K562 (cell line): ENCODE data around the gene XRCC3. TPM values are rescaled to one million over a fixed set of nuclear protein-coding genes. Genes with fewer than 3 reads are reported as not detected.

Experiments used
- ATAC-seq: fragments of 200-7000 bp; cut with Tn5 transposase; 3 replicates; pipeline ENCODE4 v1.9.1; 2020; ENCODE audit warnings: moderate library complexity
- BruUV-seq: library from RNA; stranded (reverse); fragments of 400-500 nt; replicated peaks from 2 replicates; lab custom pipeline; 2021; lab: Mats Ljungman, UMichigan
- CTCF ChIA-PET: fragments of 300-600 bp; formaldehyde crosslinking; extraction: SDS; loops from one replicate; lab custom pipeline; 2021; ENCODE audit warnings: low intra/inter-chr PET ratio; lab: Yijun Ruan, JAX
- POLR2A ChIA-PET: fragments of 300-600, 350-650 bp; sonication (Branson Sonifier 250); formaldehyde crosslinking; extraction: SDS; loops from one replicate; lab custom pipeline; 2021; ENCODE audit warnings: antibody characterized with exemption, inconsistent platforms; lab: Yijun Ruan, JAX
- DNase-seq, 4 experiments: peaks; one replicate each; pipeline versions ENCODE4 v3.0.0 to v3.0.0-alpha.2; 2011 to 2018; ENCODE audit warnings: low spot score in 3 of 4, mixed read lengths in 3 of 4; ENCODE audit errors: extremely low read depth in 1 of 4
- FAIRE-seq: peaks from 2 replicates; lab custom pipeline; 2011; peaks lifted over from hg19 to GRCh38; lab: Jason Lieb, UNC
- H2AFZ ChIP-seq: 2 replicates; pipeline ENCODE4 v1.6.0; 2011; ENCODE audit warnings: low read depth, low read length, control low read depth, inconsistent platforms
- H3K27ac ChIP-seq: fragments of 200-600 bp; 3 replicates; pipeline ENCODE4 v1.8.0; 2011; ENCODE audit warnings: low read depth, mild to moderate bottlenecking, control low read depth, inconsistent platforms, low read length, moderate library complexity, mixed read lengths; ENCODE audit errors: extremely low read depth
- H3K27me3 ChIP-seq, 2 experiments: fragments of 300-600 bp in 1 of 2; 2 replicates in 1 of 2; 3 replicates in 1 of 2; pipeline versions ENCODE4 v1.6.0 to v1.8.0; 2011; ENCODE audit warnings: inconsistent platforms in 2 of 2, low read length in 2 of 2, mild to moderate bottlenecking in 1 of 2, mixed read lengths in 1 of 2, moderate library complexity in 1 of 2; ENCODE audit not compliant: control insufficient read depth in 2 of 2, insufficient read depth in 2 of 2
- H3K36me3 ChIP-seq: fragments of 300-600 bp; 3 replicates; pipeline ENCODE4 v1.8.0; 2011; ENCODE audit warnings: mild to moderate bottlenecking, low read length, inconsistent platforms; ENCODE audit not compliant: control insufficient read depth, insufficient read depth
- H3K4me1 ChIP-seq, 2 experiments: fragments of 200-600 bp in 1 of 2; replicated peaks in 1 of 2; 2 replicates in 1 of 2; 3 replicates in 1 of 2; pipeline versions ENCODE4 v1.5.1 to v1.8.0; 2011; ENCODE audit warnings: inconsistent platforms in 2 of 2, low read length in 2 of 2, mild to moderate bottlenecking in 1 of 2, mixed read lengths in 1 of 2, moderate library complexity in 1 of 2; ENCODE audit not compliant: control insufficient read depth in 2 of 2, insufficient read depth in 2 of 2
- H3K4me2 ChIP-seq: 2 replicates; pipeline ENCODE4 v1.6.1; 2011; ENCODE audit warnings: low read length, control low read depth, inconsistent platforms, mixed read lengths; ENCODE audit not compliant: insufficient read depth
- H3K4me3 ChIP-seq: fragments of 200-600 bp; sonication (generic), shearing (Covaris generic); 2 replicates; pipeline ENCODE4 v1.5.1; 2016; ENCODE audit warnings: control low read depth, inconsistent platforms
- H3K79me2 ChIP-seq: fragments of 200-600 bp; 3 replicates; pipeline ENCODE4 v1.8.0; 2011; ENCODE audit warnings: low read length, inconsistent platforms; ENCODE audit not compliant: control insufficient read depth, insufficient read depth
- H3K9ac ChIP-seq, 2 experiments: 2 replicates each; pipeline versions ENCODE4 v1.6.0 to v1.6.1; 2011; ENCODE audit warnings: low read depth in 2 of 2, low read length in 2 of 2, control low read depth in 1 of 2, inconsistent platforms in 1 of 2, mild to moderate bottlenecking in 1 of 2, mixed read lengths in 1 of 2; ENCODE audit not compliant: insufficient read depth in 1 of 2
- H3K9me1 ChIP-seq: one replicate; pipeline ENCODE4 v1.6.0; 2011; ENCODE audit warnings: inconsistent platforms, mild to moderate bottlenecking, low read length, moderate library complexity; ENCODE audit not compliant: control insufficient read depth, insufficient read depth
- H3K9me3 ChIP-seq: replicated peaks from 2 replicates; pipeline ENCODE4 v1.5.1; 2011; ENCODE audit warnings: low read depth, low read length, inconsistent platforms; ENCODE audit not compliant: control insufficient read depth, insufficient read depth
- H4K20me1 ChIP-seq: replicated peaks from 2 replicates; pipeline ENCODE4 v1.6.1; 2011; ENCODE audit warnings: low read length, inconsistent platforms, mixed read lengths; ENCODE audit not compliant: control insufficient read depth, insufficient read depth
- ARID2 ChIP-seq: fragments of 450-650 bp; IDR thresholded peaks from 2 replicates; pipeline ENCODE4 v1.6.1; 2017; ENCODE audit warnings: antibody characterized with exemption, mild to moderate bottlenecking
- BMI1 ChIP-seq: fragments of 150-350 bp; IDR thresholded peaks from 2 replicates; pipeline ENCODE4 v1.6.1; 2014; ENCODE audit warnings: low read length
- FOS ChIP-seq: IDR thresholded peaks from 3 replicates; pipeline ENCODE4 v1.6.1; 2011; ENCODE audit not compliant: insufficient read length; ENCODE audit errors: extremely low read depth
- FOXJ3 ChIP-seq: sonication (generic); formaldehyde crosslinking; IDR thresholded peaks from 2 replicates; pipeline ENCODE4 v1.4.0; 2020; ENCODE audit warnings: mild to moderate bottlenecking, missing genetic modification reagents
- HDAC8 ChIP-seq: fragments of 450-650 bp; IDR thresholded peaks from 2 replicates; pipeline ENCODE4 v1.6.1; 2016; ENCODE audit warnings: mild to moderate bottlenecking, missing genetic modification characterization, moderate library complexity, missing compliant biosample characterization
- HDGF ChIP-seq: fragments of 450-650 bp; IDR thresholded peaks from 2 replicates; pipeline ENCODE4 v1.6.1; 2016
- HMG20B ChIP-seq: fragments of 250-450 bp; sonication (Bioruptor Pico); IDR thresholded peaks from 2 replicates; pipeline ENCODE4 v1.5.0; 2021; ENCODE audit warnings: mild to moderate bottlenecking
- HSF4 ChIP-seq: fragments of 250-450 bp; sonication (Bioruptor Pico); IDR thresholded peaks from 2 replicates; pipeline ENCODE4 v2.1.2; 2022; ENCODE audit warnings: mild to moderate bottlenecking, moderate library complexity, borderline replicate concordance
- KLF13 ChIP-seq: fragments of 450-650 bp; IDR thresholded peaks from 2 replicates; pipeline ENCODE4 v1.6.1; 2016; ENCODE audit warnings: missing genetic modification characterization, low read depth, mild to moderate bottlenecking, missing compliant biosample characterization, moderate library complexity, borderline replicate concordance
- MAFG ChIP-seq: fragments of 450-650 bp; conservative IDR thresholded peaks from 2 replicates; pipeline ENCODE4 v1.6.1; 2016; ENCODE audit warnings: missing genetic modification characterization, missing compliant biosample characterization
- MBD1 ChIP-seq: fragments of 250-450 bp; sonication (Bioruptor Pico); IDR thresholded peaks from 2 replicates; pipeline ENCODE4 v1.8.0; 2022; ENCODE audit warnings: inconsistent platforms
- PCBP1 ChIP-seq: fragments of 200-400 bp; formaldehyde crosslinking; IDR thresholded peaks from 2 replicates; pipeline ENCODE4 v1.6.1; 2018; ENCODE audit warnings: mild to moderate bottlenecking, low read depth, low read length; ENCODE audit not compliant: poor library complexity, severe bottlenecking
- SIRT6 ChIP-seq: IDR thresholded peaks from one replicate; pipeline ENCODE4 v1.6.1; 2012; ENCODE audit warnings: low read depth, mild to moderate bottlenecking, control low read depth, inconsistent platforms, low read length, moderate library complexity
- SP1 ChIP-seq: sonication (generic); formaldehyde crosslinking; IDR thresholded peaks from 2 replicates; pipeline ENCODE4 v1.8.1; 2022; ENCODE audit warnings: mild to moderate bottlenecking, missing genetic modification reagents
- TARDBP ChIP-seq: fragments of 450-650 bp; IDR thresholded peaks from 2 replicates; pipeline ENCODE4 v1.6.1; 2016
- ZNF143 ChIP-seq: sonication (generic); formaldehyde crosslinking; IDR thresholded peaks from 2 replicates; pipeline ENCODE4 v1.9.0; 2022; ENCODE audit warnings: mild to moderate bottlenecking, missing genetic modification reagents
- ZNF224 ChIP-seq: sonication (generic); formaldehyde crosslinking; IDR thresholded peaks from 2 replicates; pipeline ENCODE4 v1.8.0; 2022; ENCODE audit warnings: mild to moderate bottlenecking, missing genetic modification reagents
- ZNF778 ChIP-seq: fragments of 450-650 bp; formaldehyde crosslinking; IDR thresholded peaks from 2 replicates; pipeline ENCODE4 v1.4.0; 2020; ENCODE audit warnings: mild to moderate bottlenecking, moderate library complexity
- WGBS: fragments of 100-300 bp; shearing (Covaris generic); methylation state at CpG from one replicate; pipeline ENCODE4 v1.1.6; 2016; ENCODE audit warnings: low coverage, mixed read lengths; ENCODE audit not compliant: insufficient coverage; ENCODE audit errors: missing lambda C conversion rate; 5-methylcytosine and 5-hydroxymethylcytosine counted together
- in situ Hi-C: fragments of 300-500 bp; cut with MboI; formaldehyde crosslinking; loops from 4 replicates; pipeline ENCODE4 v1.15.0; 2018; ENCODE audit warnings: inconsistent platforms, mixed read lengths
- intact Hi-C: fragments of 100-400 bp; cut with micrococcal nuclease; formaldehyde crosslinking; loops from 2 replicates; pipeline ENCODE4 v1.14.2; 2022
- polyA plus RNA-seq, 8 experiments: library from polyadenylated mRNA; depleted of rRNA in 4 of 8; stranded (reverse) in 5 of 8; unstranded in 3 of 8; fragments of >200 nt; fragmentation: Nextera tagmentation in 2 of 8; fragmentation: Illumina TruSeq in 1 of 8; extraction: Ambion mirVana in 2 of 8; extraction: Trizol in 1 of 8; gene quantifications; 2 replicates each; pipeline versions ENCODE4 v1.2.1 to v1.2.3, GENCODE V29; 2011 to 2014; ENCODE audit warnings: inconsistent platforms in 1 of 8, missing spikeins in 1 of 8
- total RNA-seq, 7 experiments: library from RNA; depleted of rRNA in 6 of 7; stranded (reverse); fragments of >200 nt in 6 of 7; fragmentation: Illumina TruSeq in 2 of 7; extraction: Trizol in 2 of 7; gene quantifications; 2 replicates each; pipeline versions ENCODE4 v1.2.1 to v1.2.3, GENCODE V29; 2011 to 2021; ENCODE audit warnings: low replicate concordance in 1 of 7

Gene XRCC3
- total and polyA plus RNA-seq, 9 of the 15 experiments (the other 6 are each of a cell fraction or from before 2014, with no cell fraction given), result 0.34 to 59.3 (median 30.3) TPM

- ChIA-PET POLR2A (no interaction called here), CTCF (no interaction called here)
- no peak overlapping the region for H3K27ac ChIP-seq
- H3K4me3 ChIP-seq, result no peak overlapping the region
- no peak for DNase-seq
- H2AFZ ChIP-seq, result no peak overlapping the region
- no peaks in the 10 kb centered on the region for H4K20me1 ChIP-seq
- WGBS, result 77% methylated on average over 8 of the region's 12 CpGs
- peaks cover 10 to 58% of the 10 kb centered on the region in 2 experiments; a peak in 4 of 5 replicates for H3K4me1 ChIP-seq
- peaks cover 15% of the 10 kb centered on the region for H3K79me2 ChIP-seq
- in situ Hi-C loops, result no loop called here
- intact Hi-C loops, result no loop called here
- no peaks in the 10 kb centered on the region for H3K27me3 ChIP-seq
- TF ChIP-seq ZNF224 (CRISPR knock-in tag) (no peak), HSF4 (CRISPR knock-in tag) (no peak), ARID2 (no peak), SP1 (CRISPR knock-in tag) (no peak), TARDBP (no peak)
- no TSS peak for BruUV-seq
- no peaks in the 10 kb centered on the region for H3K9me3 ChIP-seq
- H3K36me3 ChIP-seq, result peaks cover 67% of the 10 kb centered on the region; the same call in 2 of the 3 replicates
- no peak for ATAC-seq
- no peak for FAIRE-seq
- H3K9ac ChIP-seq, result no peak overlapping the region
- H3K9me1 ChIP-seq, result no peaks in the 10 kb centered on the region
- no peak overlapping the region for H3K4me2 ChIP-seq
Measured at GRCh38 chr14:103728721-103729120, 13.5 kb upstream of the XRCC3 start.

- ATAC-seq (no peak), DNase-seq (no peak), FAIRE-seq (no peak)
- Histone ChIP-seq H3K79me2 (peaks cover 21% of the 10 kb centered on the region), H3K4me2 (no peak overlapping the region), H3K9me3 (no peaks in the 10 kb centered on the region), H3K36me3 (peaks cover 63% of the 10 kb centered on the region; the same call in 2 of the 3 replicates), H3K4me1 (peaks cover 10 to 64% of the 10 kb centered on the region in 2 experiments; a peak in 4 of 5 replicates), H3K27me3 (no peaks in the 10 kb centered on the region), H3K9me1 (no peaks in the 10 kb centered on the region), H4K20me1 (no peaks in the 10 kb centered on the region), H2AFZ (no peak overlapping the region), H3K9ac (no peak overlapping the region; a peak in 1 of 4 replicates), H3K4me3 (no peak overlapping the region), H3K27ac (no peak overlapping the region)
- in situ Hi-C loops (no loop called here), intact Hi-C loops (no loop called here)
- BruUV-seq, result no TSS peak
- ChIA-PET CTCF (no interaction called here), POLR2A (interaction anchor here (0.7 kb wide), 1 partner anchor 385 kb away, joined by 3 read pairs; no protein-coding TSS in a partner anchor)
- WGBS, result 97% methylated on average over 9 of the region's 19 CpGs
- TF ChIP-seq ZNF143 (CRISPR knock-in tag) (no peak), MBD1 (no peak), BMI1 (no peak), KLF13 (no peak), PCBP1 (no peak), MAFG (tag) (no peak), HDAC8 (tag) (no peak), SIRT6 (no peak), FOS (no peak), HDGF (no peak), HMG20B (CRISPR knock-in tag) (no peak), FOXJ3 (CRISPR knock-in tag) (no peak), ZNF778 (no peak)
Measured at GRCh38 chr14:103728141-103728540, 12.9 kb upstream of the XRCC3 start.
